Measurements from ENCODE around the gene AGPAT2. TPM values are rescaled to one million over a fixed set of nuclear protein-coding genes. Genes with fewer than 3 reads are reported as not detected.
"Not testable (repeated sequence)": the region's sequence is repeated elsewhere in the genome, so short reads cannot be mapped to it uniquely, and the experiment has no call there.

AGPAT2 gene
- total and polyA plus RNA-seq, 5 donors from 2014 or later, result 11.0 to 22.1 (median 20.3) TPM

GRCh38 chr9:136711751-136712689, 24.8 kb upstream of the AGPAT2 start, which contains the start of gene DIPK1B:
TSS of gene DIPK1B (plus strand) at chr9:136712572. CDS start at chr9:136712666, 94 bp downstream.
- no peaks in the 10 kb centered on the region for H3K9me3 Mint-ChIP-seq
- H3K36me3 Mint-ChIP-seq, result no peaks in the 10 kb centered on the region
- Histone ChIP-seq H3K27me3 (ENCODE audit: control insufficient read depth, insufficient read depth, low read length) (no peaks in the 10 kb centered on the region), H3K9me3 (ENCODE audit: control insufficient read depth in 2 of 2, low read length in 2 of 2) (no peaks in the 10 kb centered on the region), H3K36me3 (ENCODE audit: control insufficient read depth, insufficient read depth, low read length) (no peaks in the 10 kb centered on the region), H3K4me3 (ENCODE audit: low read depth, low read length) (no peak within 1 kb of the TSS), H3K27ac (ENCODE audit: insufficient read depth, low read length, poor library complexity, severe bottlenecking) (no peak within 1 kb of the TSS), H3K4me1 (ENCODE audit: control insufficient read depth, insufficient read depth, low read length, poor library complexity, severe bottlenecking) (peaks cover 9% of the 10 kb centered on the region)
- H3K27me3 Mint-ChIP-seq, result peaks cover 30% of the 10 kb centered on the region
- ATAC-seq (ENCODE audit: low read depth in 2 of 2) (peak; percentile 10 to 28), DNase-seq (no peak)
- peak within 1 kb of the TSS in 3 of 4 donors; percentile 57 to 74 (median 67) for H3K4me3 Mint-ChIP-seq
- H3K27ac Mint-ChIP-seq, result no peak within 1 kb of the TSS
- H3K4me1 Mint-ChIP-seq, result peaks cover 0 to 7% (median 0%) of the 10 kb centered on the region in 4 donors

DNA sequence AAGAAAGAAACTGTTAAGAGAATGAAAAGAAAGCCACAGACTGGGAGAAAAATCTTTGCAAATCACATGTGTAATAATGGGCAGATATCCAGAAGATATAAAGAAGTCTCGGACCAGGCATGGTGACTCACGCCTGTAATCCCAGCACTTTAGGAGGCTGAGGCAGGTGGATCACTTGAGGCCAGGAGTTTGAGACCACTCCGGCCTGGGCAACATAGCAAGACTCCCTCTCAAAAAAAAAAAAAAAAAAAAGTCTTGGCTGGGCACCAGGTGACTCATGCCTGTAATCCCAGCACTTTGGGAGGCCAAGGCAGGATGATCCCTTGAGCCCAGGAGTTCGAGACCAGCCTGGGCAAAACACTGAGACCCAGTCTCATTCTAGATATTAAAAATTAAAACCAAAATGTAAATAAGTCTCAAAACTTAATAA, 24.0 kb upstream of the AGPAT2 start:
- not testable (repeated sequence) for H3K4me1 Mint-ChIP-seq; H3K36me3 ChIP-seq (ENCODE audit: control insufficient read depth, insufficient read depth, low read length); H3K27ac ChIP-seq (ENCODE audit: insufficient read depth, low read length, poor library complexity, severe bottlenecking); ATAC-seq (ENCODE audit: low read depth in 2 of 2); H3K4me3 ChIP-seq (ENCODE audit: low read depth, low read length); H3K27ac Mint-ChIP-seq; H3K9me3 Mint-ChIP-seq; H3K27me3 ChIP-seq (ENCODE audit: control insufficient read depth, insufficient read depth, low read length); H3K4me1 ChIP-seq (ENCODE audit: control insufficient read depth, insufficient read depth, low read length, poor library complexity, severe bottlenecking); DNase-seq; H3K36me3 Mint-ChIP-seq; H3K9me3 ChIP-seq (ENCODE audit: control insufficient read depth in 2 of 2, low read length in 2 of 2)
- Mint-ChIP-seq H3K4me3 (peak overlapping the region in 2 of 4 donors; percentile 57 to 74), H3K27me3 (peaks cover 30% of the 10 kb centered on the region)

DNA sequence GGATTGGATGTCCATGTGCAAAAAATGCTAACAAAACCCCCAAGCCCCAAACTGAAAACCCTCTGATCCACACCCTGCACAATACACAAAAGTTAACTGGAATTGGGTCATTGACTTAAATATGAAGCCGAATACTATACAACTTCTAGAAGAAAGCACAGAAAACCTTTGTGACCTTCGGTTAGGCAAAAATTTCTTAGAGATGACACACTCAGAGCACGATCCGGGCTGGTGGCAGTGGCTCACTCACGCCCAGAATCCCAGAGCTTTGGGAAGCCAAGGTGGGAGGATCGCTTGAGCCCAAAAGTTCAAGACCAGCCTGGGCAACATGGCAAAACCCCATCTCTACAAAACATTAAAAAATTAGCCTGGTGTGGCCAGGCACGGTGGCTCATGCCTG, 23.3 kb upstream of the AGPAT2 start:
- no peak overlapping the region for H3K4me3 ChIP-seq (ENCODE audit: low read depth, low read length)
- H3K9me3 ChIP-seq (ENCODE audit: control insufficient read depth in 2 of 2, low read length in 2 of 2), result no peaks in the 10 kb centered on the region
- DNase-seq (no peak), ATAC-seq (ENCODE audit: low read depth in 2 of 2) (no peak)
- no peaks in the 10 kb centered on the region for H3K36me3 Mint-ChIP-seq
- peaks cover 9% of the 10 kb centered on the region for H3K4me1 ChIP-seq (ENCODE audit: control insufficient read depth, insufficient read depth, low read length, poor library complexity, severe bottlenecking)
- peaks cover 0 to 7% (median 2%) of the 10 kb centered on the region in 4 donors for H3K4me1 Mint-ChIP-seq
- no peak overlapping the region for H3K27ac ChIP-seq (ENCODE audit: insufficient read depth, low read length, poor library complexity, severe bottlenecking)
- no peaks in the 10 kb centered on the region for H3K36me3 ChIP-seq (ENCODE audit: control insufficient read depth, insufficient read depth, low read length)
- no peaks in the 10 kb centered on the region for H3K27me3 ChIP-seq (ENCODE audit: control insufficient read depth, insufficient read depth, low read length)
- H3K27me3 Mint-ChIP-seq, result peaks cover 30% of the 10 kb centered on the region
- H3K4me3 Mint-ChIP-seq, result peak overlapping the region in 2 of 4 donors; percentile 21 to 28
- no peak overlapping the region for H3K27ac Mint-ChIP-seq
- no peaks in the 10 kb centered on the region for H3K9me3 Mint-ChIP-seq

DNA sequence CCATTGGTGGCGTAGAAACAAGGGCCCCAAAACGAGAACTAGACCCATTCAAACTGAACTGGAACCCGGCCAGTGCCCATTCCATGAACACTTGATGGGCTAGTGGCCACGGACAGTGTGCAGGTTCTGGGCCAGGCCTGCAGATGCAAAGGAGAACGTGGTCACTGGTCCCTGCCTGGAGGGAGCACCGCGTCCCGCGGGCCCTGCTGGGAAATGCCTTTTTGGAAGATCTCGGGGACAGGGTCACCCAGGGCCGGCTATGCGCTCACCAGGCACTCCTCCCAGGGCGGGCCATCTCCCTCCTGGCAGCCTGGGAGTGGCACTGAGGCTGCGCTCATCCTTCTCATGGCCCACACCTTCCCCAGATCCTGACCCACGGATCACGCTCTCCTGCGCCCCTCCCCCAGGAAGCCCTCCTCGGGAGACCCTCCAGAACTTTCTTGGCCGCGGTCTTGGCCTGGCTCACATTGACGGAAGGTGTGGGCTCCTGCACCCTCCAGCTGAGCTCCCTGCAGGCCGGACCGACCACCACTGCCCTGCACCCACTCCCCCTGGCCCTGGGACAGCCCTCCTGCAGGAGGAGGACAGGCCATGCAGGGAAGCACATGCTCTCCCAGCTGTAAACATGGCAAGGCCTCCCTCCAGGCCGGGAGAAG, 22.3 kb upstream of the AGPAT2 start:
- no peak overlapping the region for H3K4me3 ChIP-seq (ENCODE audit: low read depth, low read length)
- no peaks in the 10 kb centered on the region for H3K9me3 ChIP-seq (ENCODE audit: control insufficient read depth in 2 of 2, low read length in 2 of 2)
- peaks cover 34% of the 10 kb centered on the region for H3K27me3 Mint-ChIP-seq
- H3K4me1 Mint-ChIP-seq, result peaks cover 0 to 7% (median 2%) of the 10 kb centered on the region in 4 donors
- no peak overlapping the region for H3K27ac ChIP-seq (ENCODE audit: insufficient read depth, low read length, poor library complexity, severe bottlenecking)
- H3K9me3 Mint-ChIP-seq, result no peaks in the 10 kb centered on the region
- no peaks in the 10 kb centered on the region for H3K27me3 ChIP-seq (ENCODE audit: control insufficient read depth, insufficient read depth, low read length)
- no peak for ATAC-seq (ENCODE audit: low read depth in 2 of 2)
- DNase-seq, result no peak
- H3K27ac Mint-ChIP-seq, result peak overlapping the region in 1 of 3 donors; percentile 26
- H3K4me1 ChIP-seq (ENCODE audit: control insufficient read depth, insufficient read depth, low read length, poor library complexity, severe bottlenecking), result peaks cover 9% of the 10 kb centered on the region
- no peaks in the 10 kb centered on the region for H3K36me3 Mint-ChIP-seq
- H3K4me3 Mint-ChIP-seq, result no peak overlapping the region
- no peaks in the 10 kb centered on the region for H3K36me3 ChIP-seq (ENCODE audit: control insufficient read depth, insufficient read depth, low read length)

GRCh38 chr9:136707849-136708517, 20.7 kb upstream of the AGPAT2 start:
- Histone ChIP-seq H3K4me1 (ENCODE audit: control insufficient read depth, insufficient read depth, low read length, poor library complexity, severe bottlenecking) (peaks cover 9% of the 10 kb centered on the region), H3K9me3 (ENCODE audit: control insufficient read depth in 2 of 2, low read length in 2 of 2) (no peaks in the 10 kb centered on the region), H3K36me3 (ENCODE audit: control insufficient read depth, insufficient read depth, low read length) (no peaks in the 10 kb centered on the region), H3K27me3 (ENCODE audit: control insufficient read depth, insufficient read depth, low read length) (no peaks in the 10 kb centered on the region), H3K27ac (ENCODE audit: insufficient read depth, low read length, poor library complexity, severe bottlenecking) (no peak overlapping the region), H3K4me3 (ENCODE audit: low read depth, low read length) (no peak overlapping the region)
- H3K4me1 Mint-ChIP-seq, result peaks cover 0 to 7% (median 2%) of the 10 kb centered on the region in 4 donors
- H3K27me3 Mint-ChIP-seq, result peaks cover 34% of the 10 kb centered on the region
- no peak for DNase-seq
- H3K9me3 Mint-ChIP-seq, result no peaks in the 10 kb centered on the region
- no peak overlapping the region for H3K4me3 Mint-ChIP-seq
- no peaks in the 10 kb centered on the region for H3K36me3 Mint-ChIP-seq
- H3K27ac Mint-ChIP-seq, result peak overlapping the region in 1 of 3 donors; percentile 53
- ATAC-seq (ENCODE audit: low read depth in 2 of 2), result no peak

DNA sequence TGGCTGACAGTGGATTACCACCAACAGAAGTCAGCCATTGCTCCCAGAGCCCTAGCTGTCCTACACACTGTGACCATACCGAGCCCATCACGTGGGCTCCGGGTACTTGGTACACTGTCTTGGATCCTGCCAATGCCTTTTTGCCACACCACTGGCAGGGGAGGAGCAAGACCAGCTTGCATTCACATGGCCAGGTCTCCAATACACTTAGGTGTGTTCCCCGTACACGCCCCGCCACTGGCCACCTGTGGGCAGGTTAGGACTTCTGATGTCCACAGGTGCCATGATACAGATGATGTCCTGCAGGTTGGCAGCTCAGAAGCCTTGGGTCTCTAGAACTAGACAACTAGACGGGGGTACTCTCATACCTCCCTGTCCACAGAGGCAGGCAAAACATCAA, 19.8 kb upstream of the AGPAT2 start:
- ATAC-seq (ENCODE audit: low read depth in 2 of 2) (no peak), DNase-seq (no peak)
- Mint-ChIP-seq H3K36me3 (no peaks in the 10 kb centered on the region), H3K27me3 (peaks cover 34% of the 10 kb centered on the region), H3K27ac (no peak overlapping the region), H3K4me3 (no peak overlapping the region), H3K9me3 (no peaks in the 10 kb centered on the region), H3K4me1 (peaks cover 0 to 7% (median 2%) of the 10 kb centered on the region in 4 donors)
- Histone ChIP-seq H3K27ac (ENCODE audit: insufficient read depth, low read length, poor library complexity, severe bottlenecking) (no peak overlapping the region), H3K4me3 (ENCODE audit: low read depth, low read length) (no peak overlapping the region), H3K27me3 (ENCODE audit: control insufficient read depth, insufficient read depth, low read length) (no peaks in the 10 kb centered on the region), H3K36me3 (ENCODE audit: control insufficient read depth, insufficient read depth, low read length) (no peaks in the 10 kb centered on the region), H3K4me1 (ENCODE audit: control insufficient read depth, insufficient read depth, low read length, poor library complexity, severe bottlenecking) (peaks cover 5% of the 10 kb centered on the region), H3K9me3 (ENCODE audit: control insufficient read depth in 2 of 2, low read length in 2 of 2) (no peaks in the 10 kb centered on the region)

DNA sequence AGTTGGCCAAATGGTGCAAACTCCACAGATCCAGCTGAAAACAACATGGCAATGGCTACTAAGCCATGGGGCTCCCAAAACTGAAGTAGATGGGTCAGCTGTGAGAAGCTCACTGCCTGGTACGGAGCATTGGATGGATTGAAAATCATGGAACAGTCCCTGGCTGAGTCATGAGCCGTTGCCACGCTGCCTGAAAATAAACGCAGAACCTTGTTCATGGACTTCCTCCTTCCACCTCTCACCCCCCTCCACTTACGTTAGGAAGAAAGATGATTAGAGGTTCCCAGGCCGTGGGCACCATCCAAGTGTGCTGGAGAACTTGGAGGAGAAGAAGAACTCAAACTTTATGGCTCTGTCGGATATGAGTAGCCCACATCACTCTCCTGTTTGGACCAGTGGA, 18.3 kb upstream of the AGPAT2 start:
- peak overlapping the region in 1 of 4 donors; percentile 29 for H3K4me3 Mint-ChIP-seq
- no peak overlapping the region for H3K27ac ChIP-seq (ENCODE audit: insufficient read depth, low read length, poor library complexity, severe bottlenecking)
- H3K36me3 Mint-ChIP-seq, result no peaks in the 10 kb centered on the region
- H3K27me3 Mint-ChIP-seq, result peaks cover 26% of the 10 kb centered on the region
- H3K9me3 ChIP-seq (ENCODE audit: control insufficient read depth in 2 of 2, low read length in 2 of 2), result no peaks in the 10 kb centered on the region
- H3K27ac Mint-ChIP-seq, result no peak overlapping the region
- DNase-seq (no peak), ATAC-seq (ENCODE audit: low read depth in 2 of 2) (no peak)
- peaks cover 0 to 11% (median 5%) of the 10 kb centered on the region in 4 donors for H3K4me1 Mint-ChIP-seq
- H3K36me3 ChIP-seq (ENCODE audit: control insufficient read depth, insufficient read depth, low read length), result no peaks in the 10 kb centered on the region
- H3K9me3 Mint-ChIP-seq, result peaks cover 0 to 2% (median 0%) of the 10 kb centered on the region in 7 donors
- H3K4me3 ChIP-seq (ENCODE audit: low read depth, low read length), result no peak overlapping the region
- H3K4me1 ChIP-seq (ENCODE audit: control insufficient read depth, insufficient read depth, low read length, poor library complexity, severe bottlenecking), result peaks cover 11% of the 10 kb centered on the region
- H3K27me3 ChIP-seq (ENCODE audit: control insufficient read depth, insufficient read depth, low read length), result no peaks in the 10 kb centered on the region

Measured in CD4-positive, CD25-positive, alpha-beta regulatory T cell (primary cell).